ENCODE measurements around the gene JAZF1. TPM values are rescaled to one million over a fixed set of nuclear protein-coding genes. Genes with fewer than 3 reads are reported as not detected.

Gene JAZF1
- polyA plus RNA-seq, 2 donors: 1.6 to 3.5 TPM

- no peak overlapping the region for H3K4me3 ChIP-seq (ENCODE audit: low read depth in 1 of 2, low read length in 2 of 2)
- WGBS, 2 donors: 81 to 83% methylated on average over 4 of the region's 4 CpGs
- no peaks in the 10 kb centered on the region for H3K27me3 ChIP-seq (ENCODE audit: control insufficient read depth in 1 of 2, insufficient read depth in 2 of 2, low read length in 2 of 2)
- no peaks in the 10 kb centered on the region for H3K9me3 ChIP-seq (ENCODE audit: control insufficient read depth in 2 of 2, insufficient read depth in 1 of 2, low read depth in 1 of 2, low read length in 1 of 2)
- H3K36me3 ChIP-seq (ENCODE audit: control insufficient read depth in 2 of 2, insufficient read depth in 2 of 2, low read length in 1 of 2): no peaks in the 10 kb centered on the region
- H3K4me1 ChIP-seq (ENCODE audit: control insufficient read depth in 2 of 2, insufficient read depth in 2 of 2, low read length in 1 of 2): no peaks in the 10 kb centered on the region
- H3K27ac ChIP-seq (ENCODE audit: low read depth in 2 of 2, low read length in 1 of 2): no peak overlapping the region
These were observed 274.1 kb downstream of the JAZF1 start for GRCh38 chr7:27906385-27907091.

- Histone ChIP-seq H3K9me3 (ENCODE audit: control insufficient read depth in 2 of 2, insufficient read depth in 1 of 2, low read depth in 1 of 2, low read length in 1 of 2) (no peaks in the 10 kb centered on the region), H3K27me3 (ENCODE audit: control insufficient read depth in 1 of 2, insufficient read depth in 2 of 2, low read length in 2 of 2) (no peaks in the 10 kb centered on the region), H3K4me3 (ENCODE audit: low read depth in 1 of 2, low read length in 2 of 2) (no peak overlapping the region), H3K36me3 (ENCODE audit: control insufficient read depth in 2 of 2, insufficient read depth in 2 of 2, low read length in 1 of 2) (no peaks in the 10 kb centered on the region), H3K27ac (ENCODE audit: low read depth in 2 of 2, low read length in 1 of 2) (no peak overlapping the region), H3K4me1 (ENCODE audit: control insufficient read depth in 2 of 2, insufficient read depth in 2 of 2, low read length in 1 of 2) (no peaks in the 10 kb centered on the region)
- 70 to 81% methylated on average over 4 of the region's 4 CpGs for WGBS, 2 donors
These were observed 274.6 kb downstream of the JAZF1 start for GRCh38 chr7:27905951-27906350.

DNA sequence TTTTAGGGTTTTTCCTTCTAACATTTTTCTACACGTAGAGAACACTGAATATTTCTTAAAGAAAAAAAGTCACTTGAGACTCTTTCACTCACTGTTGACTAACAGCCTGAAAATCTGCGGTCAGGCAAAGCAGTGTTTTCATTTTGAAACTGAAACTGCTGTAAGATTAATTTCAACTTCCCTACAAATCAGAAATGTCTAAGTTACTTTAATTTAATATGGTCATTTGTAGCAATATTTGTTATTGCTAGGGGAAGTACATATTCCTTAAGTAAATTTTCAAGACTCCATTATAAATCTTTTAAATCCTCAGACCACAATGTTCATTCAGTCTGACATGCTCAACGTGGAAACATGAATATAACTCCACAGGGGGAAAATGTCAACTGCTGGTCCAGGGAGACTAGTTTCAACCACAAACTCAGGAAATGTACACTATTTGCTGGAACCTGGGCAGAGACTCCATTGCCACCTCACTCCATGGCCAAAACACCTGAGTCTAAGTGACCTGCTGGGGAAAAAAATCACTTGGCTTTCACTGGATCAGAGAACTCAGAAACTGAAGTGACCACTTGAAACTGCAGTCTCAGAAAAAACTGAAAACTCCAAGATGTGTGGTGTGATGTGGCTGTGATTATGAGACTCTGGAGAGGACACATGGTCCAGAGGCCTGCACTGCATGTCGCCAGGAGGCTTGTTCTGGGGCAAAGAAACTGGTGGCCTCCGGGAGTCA is 279.4 kb downstream of the JAZF1 start:
- WGBS, 2 donors: 43 to 47% methylated on average over 5 of the region's 5 CpGs
- Histone ChIP-seq H3K27ac (ENCODE audit: low read depth in 2 of 2, low read length in 1 of 2) (peak overlapping the region in 1 of 2 donors; percentile 29), H3K27me3 (ENCODE audit: control insufficient read depth in 1 of 2, insufficient read depth in 2 of 2, low read length in 2 of 2) (no peaks in the 10 kb centered on the region), H3K4me3 (ENCODE audit: low read depth in 1 of 2, low read length in 2 of 2) (no peak overlapping the region), H3K4me1 (ENCODE audit: control insufficient read depth in 2 of 2, insufficient read depth in 2 of 2, low read length in 1 of 2) (no peaks in the 10 kb centered on the region), H3K9me3 (ENCODE audit: control insufficient read depth in 2 of 2, insufficient read depth in 1 of 2, low read depth in 1 of 2, low read length in 1 of 2) (no peaks in the 10 kb centered on the region), H3K36me3 (ENCODE audit: control insufficient read depth in 2 of 2, insufficient read depth in 2 of 2, low read length in 1 of 2) (no peaks in the 10 kb centered on the region)

DNA sequence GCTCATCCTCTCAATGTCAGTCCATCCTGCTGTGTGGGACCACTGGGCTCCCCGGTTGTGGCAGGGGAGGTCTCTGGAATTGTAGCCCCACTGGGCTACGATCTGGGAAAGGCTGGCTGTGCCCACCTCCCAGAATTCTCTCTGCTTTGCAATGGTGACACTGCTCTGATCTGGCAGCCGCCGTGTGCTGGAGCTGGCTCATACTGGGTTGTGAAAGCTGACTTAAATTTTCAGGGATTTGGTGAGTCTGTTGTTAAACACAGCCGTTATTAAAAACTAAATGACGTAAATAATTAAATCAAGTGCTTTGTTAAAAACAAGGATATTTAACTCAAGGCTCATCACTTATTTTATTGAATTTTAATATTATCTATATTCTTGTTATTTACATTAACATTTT is 280.6 kb downstream of the JAZF1 start:
- H3K36me3 ChIP-seq (ENCODE audit: control insufficient read depth in 2 of 2, insufficient read depth in 2 of 2, low read length in 1 of 2): no peaks in the 10 kb centered on the region
- no peaks in the 10 kb centered on the region for H3K27me3 ChIP-seq (ENCODE audit: control insufficient read depth in 1 of 2, insufficient read depth in 2 of 2, low read length in 2 of 2)
- H3K9me3 ChIP-seq (ENCODE audit: control insufficient read depth in 2 of 2, insufficient read depth in 1 of 2, low read depth in 1 of 2, low read length in 1 of 2): no peaks in the 10 kb centered on the region
- WGBS, 2 donors: 93 to 95% methylated on average over 6 of the region's 6 CpGs
- H3K4me1 ChIP-seq (ENCODE audit: control insufficient read depth in 2 of 2, insufficient read depth in 2 of 2, low read length in 1 of 2): no peaks in the 10 kb centered on the region
- H3K27ac ChIP-seq (ENCODE audit: low read depth in 2 of 2, low read length in 1 of 2): no peak overlapping the region
- no peak overlapping the region for H3K4me3 ChIP-seq (ENCODE audit: low read depth in 1 of 2, low read length in 2 of 2)

DNA sequence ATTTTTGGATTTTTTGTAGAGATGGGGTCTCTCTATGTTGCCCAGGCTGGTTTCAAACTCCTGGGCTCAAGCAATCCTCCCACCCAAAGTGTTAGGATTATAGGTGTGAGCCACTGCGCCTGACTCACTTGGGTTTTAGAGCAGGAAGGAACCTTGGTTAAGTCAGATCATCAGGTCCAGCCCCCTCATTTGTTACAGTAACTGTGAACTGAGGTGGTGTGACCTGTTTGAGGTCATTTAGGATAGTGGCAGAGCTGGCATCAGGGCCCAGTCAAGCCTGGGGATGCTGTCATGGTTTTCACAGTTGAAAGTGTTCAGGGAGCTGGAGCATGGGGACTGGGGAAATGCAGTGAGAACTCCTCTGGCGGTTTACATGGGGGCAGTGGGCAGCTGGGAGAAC is 281.0 kb downstream of the JAZF1 start:
- 88 to 89% methylated on average over 2 of the region's 2 CpGs for WGBS, 2 donors
- Histone ChIP-seq H3K4me3 (ENCODE audit: low read depth in 1 of 2, low read length in 2 of 2) (no peak overlapping the region), H3K27ac (ENCODE audit: low read depth in 2 of 2, low read length in 1 of 2) (no peak overlapping the region), H3K36me3 (ENCODE audit: control insufficient read depth in 2 of 2, insufficient read depth in 2 of 2, low read length in 1 of 2) (no peaks in the 10 kb centered on the region), H3K9me3 (ENCODE audit: control insufficient read depth in 2 of 2, insufficient read depth in 1 of 2, low read depth in 1 of 2, low read length in 1 of 2) (no peaks in the 10 kb centered on the region), H3K27me3 (ENCODE audit: control insufficient read depth in 1 of 2, insufficient read depth in 2 of 2, low read length in 2 of 2) (no peaks in the 10 kb centered on the region), H3K4me1 (ENCODE audit: control insufficient read depth in 2 of 2, insufficient read depth in 2 of 2, low read length in 1 of 2) (no peaks in the 10 kb centered on the region)

GRCh38 chr7:27897441-27897847 is 283.2 kb downstream of the JAZF1 start:
- no peaks in the 10 kb centered on the region for H3K4me1 ChIP-seq (ENCODE audit: control insufficient read depth in 2 of 2, insufficient read depth in 2 of 2, low read length in 1 of 2)
- WGBS, 2 donors: 69 to 90% methylated on average over 10 of the region's 10 CpGs
- no peak overlapping the region for H3K27ac ChIP-seq (ENCODE audit: low read depth in 2 of 2, low read length in 1 of 2)
- no peak overlapping the region for H3K4me3 ChIP-seq (ENCODE audit: low read depth in 1 of 2, low read length in 2 of 2)
- H3K36me3 ChIP-seq (ENCODE audit: control insufficient read depth in 2 of 2, insufficient read depth in 2 of 2, low read length in 1 of 2): no peaks in the 10 kb centered on the region
- no peaks in the 10 kb centered on the region for H3K27me3 ChIP-seq (ENCODE audit: control insufficient read depth in 1 of 2, insufficient read depth in 2 of 2, low read length in 2 of 2)
- no peaks in the 10 kb centered on the region for H3K9me3 ChIP-seq (ENCODE audit: control insufficient read depth in 2 of 2, insufficient read depth in 1 of 2, low read depth in 1 of 2, low read length in 1 of 2)

GRCh38 chr7:27897001-27897400 is 283.6 kb downstream of the JAZF1 start:
- Histone ChIP-seq H3K27ac (ENCODE audit: low read depth in 2 of 2, low read length in 1 of 2) (no peak overlapping the region), H3K4me1 (ENCODE audit: control insufficient read depth in 2 of 2, insufficient read depth in 2 of 2, low read length in 1 of 2) (no peaks in the 10 kb centered on the region)
- 54 to 70% methylated on average over 6 of the region's 6 CpGs for whole genome bisulfite sequencing, 2 donors

DNA sequence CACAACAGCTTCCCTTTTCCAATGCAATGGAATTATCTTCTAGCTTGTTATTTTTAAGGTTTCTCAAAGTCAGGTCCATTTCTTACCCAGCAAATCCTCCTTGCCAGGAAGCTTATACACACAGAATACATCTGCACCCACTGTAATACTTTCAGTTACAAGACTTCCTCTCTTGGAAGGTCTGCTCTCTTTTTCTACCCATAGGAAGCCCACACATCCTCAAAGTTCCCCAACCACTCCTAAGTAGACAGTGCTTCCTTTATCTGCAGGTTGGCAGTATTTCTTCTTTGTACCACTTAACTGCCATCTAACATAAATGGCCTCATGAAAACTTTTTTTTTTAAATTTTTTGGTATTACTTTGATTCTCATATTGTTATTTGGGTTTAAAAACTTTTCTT is 285.0 kb downstream of the JAZF1 start:
- Histone ChIP-seq H3K9me3 (ENCODE audit: control insufficient read depth in 2 of 2, insufficient read depth in 1 of 2, low read depth in 1 of 2, low read length in 1 of 2) (no peaks in the 10 kb centered on the region), H3K27me3 (ENCODE audit: control insufficient read depth in 1 of 2, insufficient read depth in 2 of 2, low read length in 2 of 2) (no peaks in the 10 kb centered on the region), H3K27ac (ENCODE audit: low read depth in 2 of 2, low read length in 1 of 2) (no peak overlapping the region), H3K4me1 (ENCODE audit: control insufficient read depth in 2 of 2, insufficient read depth in 2 of 2, low read length in 1 of 2) (no peaks in the 10 kb centered on the region), H3K4me3 (ENCODE audit: low read depth in 1 of 2, low read length in 2 of 2) (no peak overlapping the region), H3K36me3 (ENCODE audit: control insufficient read depth in 2 of 2, insufficient read depth in 2 of 2, low read length in 1 of 2) (no peaks in the 10 kb centered on the region)

More at GRCh38 chr7:27897001-27897400, 283.6 kb downstream of the JAZF1 start:
- H3K27me3 ChIP-seq (ENCODE audit: control insufficient read depth in 1 of 2, insufficient read depth in 2 of 2, low read length in 2 of 2): no peaks in the 10 kb centered on the region
- H3K9me3 ChIP-seq (ENCODE audit: control insufficient read depth in 2 of 2, insufficient read depth in 1 of 2, low read depth in 1 of 2, low read length in 1 of 2): no peaks in the 10 kb centered on the region
- no peak overlapping the region for H3K4me3 ChIP-seq (ENCODE audit: low read depth in 1 of 2, low read length in 2 of 2)
- no peaks in the 10 kb centered on the region for H3K36me3 ChIP-seq (ENCODE audit: control insufficient read depth in 2 of 2, insufficient read depth in 2 of 2, low read length in 1 of 2)

DNA sequence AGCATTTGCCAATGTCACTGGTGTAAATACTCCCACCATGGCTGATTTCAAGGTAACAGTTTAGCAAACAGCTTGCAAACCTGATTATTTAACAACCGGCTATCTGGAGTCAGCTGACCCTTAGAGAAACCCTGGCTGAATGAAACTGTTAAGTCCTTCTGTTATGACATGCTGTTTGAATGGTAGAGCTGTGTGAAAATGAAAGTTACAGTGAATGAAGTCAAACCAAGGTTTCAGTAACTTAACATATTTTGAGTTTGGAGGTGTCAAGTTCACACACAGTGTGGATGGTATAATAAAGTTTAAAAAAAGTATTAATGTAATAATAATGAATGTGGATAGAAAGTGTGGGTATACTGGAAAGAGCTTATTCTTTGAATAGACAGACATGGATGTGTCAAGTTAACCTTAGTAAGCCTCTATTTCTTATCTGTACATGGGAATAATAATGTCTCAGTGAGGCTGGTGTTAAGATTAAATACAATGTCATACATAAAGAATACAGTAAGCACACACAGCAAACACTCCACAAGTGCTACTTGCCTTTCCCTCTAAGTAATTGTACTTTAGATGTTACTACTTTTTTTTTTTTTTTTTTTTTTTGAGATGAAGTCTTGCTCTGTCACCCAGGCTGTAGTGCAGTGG is 290.3 kb downstream of the JAZF1 start:
- 46 to 72% methylated on average over 1 of the region's 1 CpG for WGBS, 2 donors

More for the DNA sequence above, 290.3 kb downstream of the JAZF1 start:
- H3K9me3 ChIP-seq (ENCODE audit: control insufficient read depth in 2 of 2, insufficient read depth in 1 of 2, low read depth in 1 of 2, low read length in 1 of 2): no peaks in the 10 kb centered on the region
- H3K4me3 ChIP-seq (ENCODE audit: low read depth in 1 of 2, low read length in 2 of 2): no peak overlapping the region
- no peak overlapping the region for H3K27ac ChIP-seq (ENCODE audit: low read depth in 2 of 2, low read length in 1 of 2)
- no peaks in the 10 kb centered on the region for H3K4me1 ChIP-seq (ENCODE audit: control insufficient read depth in 2 of 2, insufficient read depth in 2 of 2, low read length in 1 of 2)
- H3K36me3 ChIP-seq (ENCODE audit: control insufficient read depth in 2 of 2, insufficient read depth in 2 of 2, low read length in 1 of 2): no peaks in the 10 kb centered on the region
- no peaks in the 10 kb centered on the region for H3K27me3 ChIP-seq (ENCODE audit: control insufficient read depth in 1 of 2, insufficient read depth in 2 of 2, low read length in 2 of 2)
